ENCODE data around the gene TBCK. TPM values are rescaled to one million over a fixed set of nuclear protein-coding genes. Genes with fewer than 3 reads are reported as not detected.
"Not testable (repeated sequence)": the region's sequence is repeated elsewhere in the genome, so short reads cannot be mapped to it uniquely, and the experiment has no call there.

TBCK gene
- total RNA-seq, 4 donors from 2014 or later, result 49.2 to 70.6 (median 58.7) TPM

GRCh38 chr4:106116025-106116424 is 200.0 kb downstream of the TBCK start:
- peaks cover 9 to 11% of the 10 kb centered on the region in 2 donors for H3K36me3 ChIP-seq
- no peaks in the 10 kb centered on the region for H3K9me3 ChIP-seq
- DNase-seq, result no peak
- H3K4me1 ChIP-seq, result no peaks in the 10 kb centered on the region
- no peak overlapping the region for H3K27ac ChIP-seq
- intact Hi-C loops (cut with DNase I), result no loop called here
- WGBS, 2 donors, result 94 to 99% methylated on average over 2 of the region's 2 CpGs
- no peaks in the 10 kb centered on the region for H3K27me3 ChIP-seq
- no peak for TF ChIP-seq POLR2A (IDR thresholded peaks at IDR 0.05)
- TF ChIP-seq, protein P1, sequence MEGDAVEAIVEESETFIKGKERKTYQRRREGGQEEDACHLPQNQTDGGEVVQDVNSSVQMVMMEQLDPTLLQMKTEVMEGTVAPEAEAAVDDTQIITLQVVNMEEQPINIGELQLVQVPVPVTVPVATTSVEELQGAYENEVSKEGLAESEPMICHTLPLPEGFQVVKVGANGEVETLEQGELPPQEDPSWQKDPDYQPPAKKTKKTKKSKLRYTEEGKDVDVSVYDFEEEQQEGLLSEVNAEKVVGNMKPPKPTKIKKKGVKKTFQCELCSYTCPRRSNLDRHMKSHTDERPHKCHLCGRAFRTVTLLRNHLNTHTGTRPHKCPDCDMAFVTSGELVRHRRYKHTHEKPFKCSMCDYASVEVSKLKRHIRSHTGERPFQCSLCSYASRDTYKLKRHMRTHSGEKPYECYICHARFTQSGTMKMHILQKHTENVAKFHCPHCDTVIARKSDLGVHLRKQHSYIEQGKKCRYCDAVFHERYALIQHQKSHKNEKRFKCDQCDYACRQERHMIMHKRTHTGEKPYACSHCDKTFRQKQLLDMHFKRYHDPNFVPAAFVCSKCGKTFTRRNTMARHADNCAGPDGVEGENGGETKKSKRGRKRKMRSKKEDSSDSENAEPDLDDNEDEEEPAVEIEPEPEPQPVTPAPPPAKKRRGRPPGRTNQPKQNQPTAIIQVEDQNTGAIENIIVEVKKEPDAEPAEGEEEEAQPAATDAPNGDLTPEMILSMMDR (IDR thresholded peaks at IDR 0.05), result no peak
- H3K4me3 ChIP-seq (replicated peaks in 1 of 3), result no peak overlapping the region

- H3K36me3 ChIP-seq, result peaks cover 15 to 20% of the 10 kb centered on the region in 2 donors
- no peaks in the 10 kb centered on the region for H3K4me1 ChIP-seq
- 96 to 98% methylated on average over 8 of the region's 8 CpGs for WGBS, 2 donors
- intact Hi-C loops (cut with DNase I), result no loop called here
- no peak overlapping the region for H3K4me3 ChIP-seq (replicated peaks in 1 of 3)
- H3K9me3 ChIP-seq, result no peaks in the 10 kb centered on the region
- H3K27ac ChIP-seq, result no peak overlapping the region
- no peaks in the 10 kb centered on the region for H3K27me3 ChIP-seq
- DNase-seq, result no peak
- TF ChIP-seq POLR2A (IDR thresholded peaks at IDR 0.05), result no peak
- TF ChIP-seq, protein P1 (IDR thresholded peaks at IDR 0.05), result no peak
Observed at GRCh38 chr4:106114270-106114669, 201.7 kb downstream of the TBCK start.

GRCh38 chr4:106111778-106112469 is 204.1 kb downstream of the TBCK start:
- intact Hi-C loops (cut with DNase I); H3K4me3 ChIP-seq (replicated peaks in 1 of 3); H3K4me1 ChIP-seq; H3K9me3 ChIP-seq; H3K27ac ChIP-seq; DNase-seq; H3K27me3 ChIP-seq: not testable (repeated sequence)
- WGBS, 2 donors, result 97 to 98% methylated on average over 2 of the region's 2 CpGs
- peaks cover 15 to 20% of the 10 kb centered on the region in 2 donors for H3K36me3 ChIP-seq

- Histone ChIP-seq H3K4me3 (replicated peaks in 1 of 3) (no peak overlapping the region), H3K4me1 (no peaks in the 10 kb centered on the region), H3K27ac (no peak overlapping the region), H3K36me3 (peaks cover 10 to 15% of the 10 kb centered on the region in 2 donors), H3K9me3 (no peaks in the 10 kb centered on the region), H3K27me3 (no peaks in the 10 kb centered on the region)
- TF ChIP-seq, protein P1 (IDR thresholded peaks at IDR 0.05), result no peak
- no peak for TF ChIP-seq POLR2A (IDR thresholded peaks at IDR 0.05)
- DNase-seq, result no peak
- 90 to 92% methylated on average over 6 of the region's 6 CpGs for WGBS, 2 donors
- intact Hi-C loops (cut with DNase I), result no loop called here
Observed at GRCh38 chr4:106109929-106110328, 206.1 kb downstream of the TBCK start.

GRCh38 chr4:106105697-106106096 is 210.3 kb downstream of the TBCK start:
- 98% methylated on average over 4 of the region's 4 CpGs for WGBS, 2 donors
- no peak for DNase-seq
- Histone ChIP-seq H3K9me3 (no peaks in the 10 kb centered on the region), H3K27ac (no peak overlapping the region), H3K27me3 (no peaks in the 10 kb centered on the region), H3K4me3 (replicated peaks in 1 of 3) (no peak overlapping the region), H3K4me1 (no peaks in the 10 kb centered on the region), H3K36me3 (peaks cover 6 to 9% of the 10 kb centered on the region in 2 donors)
- intact Hi-C loops (cut with DNase I), result no loop called here
- TF ChIP-seq, protein P1 (IDR thresholded peaks at IDR 0.05), result no peak
- no peak for TF ChIP-seq POLR2A (IDR thresholded peaks at IDR 0.05)
